Fibroblast of upper back skin (primary cell): ENCODE measurements around the gene MAGOH.

Experiments
- DNase-seq: peaks from one replicate; pipeline ENCODE4 v3.0.0-alpha.2; 2013

MAGOH gene

GRCh38 chr1:53183095-53183990 lies 55.0 kb downstream of the MAGOH start:
- no peak for DNase-seq

- DNase-seq = no peak
Observed at GRCh38 chr1:53182716-53183094, 55.6 kb downstream of the MAGOH start.

- DNase-seq = peak; percentile 82
Observed at GRCh38 chr1:53182111-53182593, 56.2 kb downstream of the MAGOH start.

- DNase-seq = no peak
Observed at GRCh38 chr1:53180951-53181350, 57.4 kb downstream of the MAGOH start.

GRCh38 chr1:53180226-53180625 lies 58.1 kb downstream of the MAGOH start:
- DNase-seq = peak; percentile 77
